Caco-2 (cell line): Measurements from ENCODE around the gene ZNF467. TPM values are rescaled to one million over a fixed set of nuclear protein-coding genes. Genes with fewer than 3 reads are reported as not detected.

Experiments
- Bru-seq: library from RNA; stranded (reverse); fragments of 400-500 nt; gene quantifications from one replicate; lab custom pipeline; 2021; lab: Mats Ljungman, UMichigan
- BruChase-seq, 2 experiments: library from RNA; stranded (reverse); fragments of 400-500 nt; gene quantifications; one replicate each; lab custom pipeline; 2021; lab: Mats Ljungman, UMichigan
- BruUV-seq: library from RNA; stranded (reverse); fragments of 400-500 nt; replicated peaks from 2 replicates; lab custom pipeline; 2021; lab: Mats Ljungman, UMichigan
- CTCF ChIA-PET: fragments of 300-600 bp; sonication (Branson Sonifier 250); formaldehyde crosslinking; loops from one replicate; lab custom pipeline; 2022; ENCODE audit warnings: antibody characterized with exemption; lab: Charles Lee
- POLR2A ChIA-PET: fragments of 300-600 bp; sonication (Branson Sonifier 250); formaldehyde crosslinking; loops from one replicate; lab custom pipeline; 2022; ENCODE audit warnings: antibody characterized with exemption; lab: Charles Lee
- DNase-seq, 2 experiments: peaks; one replicate each; pipeline versions ENCODE4 v3.0.0 to v3.0.0-alpha.2; 2020 to 2022
- H3K27me3 ChIP-seq: replicated peaks from 2 replicates; pipeline ENCODE4 v1.6.0; 2011; ENCODE audit warnings: low read length; ENCODE audit not compliant: control insufficient read depth, insufficient read depth
- H3K36me3 ChIP-seq: 2 replicates; pipeline ENCODE4 v1.5.1; 2011; ENCODE audit warnings: low read length; ENCODE audit not compliant: control insufficient read depth, insufficient read depth
- H3K4me1 ChIP-seq: fragments of 250-450 bp; sonication (Bioruptor Pico); 2 replicates; pipeline ENCODE4 v1.5.1; 2020; ENCODE audit warnings: mild to moderate bottlenecking
- H3K4me3 ChIP-seq: 2 replicates; pipeline ENCODE4 v1.5.1; 2011; ENCODE audit warnings: low read depth, mild to moderate bottlenecking, control low read depth, low read length
- H3K9me3 ChIP-seq: fragments of 250-450 bp; sonication (Bioruptor Pico); 2 replicates; pipeline ENCODE4 v1.5.1; 2020; ENCODE audit warnings: mild to moderate bottlenecking, moderate library complexity
- H3K27ac Mint-ChIP-seq: one replicate; pipeline ENCODE4 v1.8.0; 2022; ENCODE audit warnings: mixed read lengths; ENCODE audit not compliant: unreplicated experiment
- H3K27me3 Mint-ChIP-seq: one replicate; pipeline ENCODE4 v1.8.0; 2022; ENCODE audit warnings: mixed read lengths; ENCODE audit not compliant: insufficient read depth, unreplicated experiment
- H3K36me3 Mint-ChIP-seq: one replicate; pipeline ENCODE4 v1.8.0; 2022; ENCODE audit warnings: mild to moderate bottlenecking, mixed read lengths; ENCODE audit not compliant: insufficient read depth, unreplicated experiment
- H3K4me1 Mint-ChIP-seq: one replicate; pipeline ENCODE4 v1.8.0; 2022; ENCODE audit warnings: low read depth, mixed read lengths; ENCODE audit not compliant: unreplicated experiment
- H3K4me3 Mint-ChIP-seq: one replicate; pipeline ENCODE4 v1.8.0; 2022; ENCODE audit warnings: mild to moderate bottlenecking, moderate library complexity, mixed read lengths; ENCODE audit not compliant: unreplicated experiment
- H3K9me3 Mint-ChIP-seq: one replicate; pipeline ENCODE4 v1.8.0; 2022; ENCODE audit warnings: mixed read lengths; ENCODE audit not compliant: unreplicated experiment
- intact Hi-C: fragments of 100-400 bp; cut with micrococcal nuclease; formaldehyde crosslinking; loops from one replicate; pipeline ENCODE4 v1.10.0; 2022; ENCODE audit not compliant: unreplicated experiment
- long read RNA-seq: library from polyadenylated mRNA; stranded (forward); transcript quantifications from one replicate; pipeline ENCODE4 v2.0.0, GENCODE V29; 2022
- total RNA-seq: library from RNA; stranded (reverse); gene quantifications from 2 replicates; pipeline ENCODE4 v1.2.3, GENCODE V29; 2022
- TF ChIP-seq, protein P1 (sequence below), 2 experiments: fragments of 200-600 bp in 1 of 2; IDR thresholded peaks; 1 replicate in 1 of 2; 2 replicates in 1 of 2; pipeline versions ENCODE4 v1.5.1 to v1.8.0; 2011 to 2022; ENCODE audit warnings: antibody characterized with exemption in 1 of 2, control low read depth in 1 of 2, inconsistent platforms in 1 of 2, low read depth in 1 of 2, low read length in 1 of 2, mild to moderate bottlenecking in 1 of 2, moderate library complexity in 1 of 2; ENCODE audit not compliant: insufficient read depth in 1 of 2, severe bottlenecking in 1 of 2, unreplicated experiment in 1 of 2

The ZNF467 gene, protein sequence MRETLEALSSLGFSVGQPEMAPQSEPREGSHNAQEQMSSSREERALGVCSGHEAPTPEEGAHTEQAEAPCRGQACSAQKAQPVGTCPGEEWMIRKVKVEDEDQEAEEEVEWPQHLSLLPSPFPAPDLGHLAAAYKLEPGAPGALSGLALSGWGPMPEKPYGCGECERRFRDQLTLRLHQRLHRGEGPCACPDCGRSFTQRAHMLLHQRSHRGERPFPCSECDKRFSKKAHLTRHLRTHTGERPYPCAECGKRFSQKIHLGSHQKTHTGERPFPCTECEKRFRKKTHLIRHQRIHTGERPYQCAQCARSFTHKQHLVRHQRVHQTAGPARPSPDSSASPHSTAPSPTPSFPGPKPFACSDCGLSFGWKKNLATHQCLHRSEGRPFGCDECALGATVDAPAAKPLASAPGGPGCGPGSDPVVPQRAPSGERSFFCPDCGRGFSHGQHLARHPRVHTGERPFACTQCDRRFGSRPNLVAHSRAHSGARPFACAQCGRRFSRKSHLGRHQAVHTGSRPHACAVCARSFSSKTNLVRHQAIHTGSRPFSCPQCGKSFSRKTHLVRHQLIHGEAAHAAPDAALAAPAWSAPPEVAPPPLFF
- 1.1 and 1.7 TPM in 2 replicates for total RNA-seq
- Bru-seq, nascent RNA: percentile 23 among the genes with signal in this experiment
- percentile 35 among the genes with signal in this experiment for BruChase-seq, experiment 1, labeled RNA remaining after a 2-hour chase
- BruChase-seq, experiment 2, labeled RNA remaining after a 6-hour chase: percentile 33 among the genes with signal in this experiment
- long read RNA-seq: 0 reads

DNA sequence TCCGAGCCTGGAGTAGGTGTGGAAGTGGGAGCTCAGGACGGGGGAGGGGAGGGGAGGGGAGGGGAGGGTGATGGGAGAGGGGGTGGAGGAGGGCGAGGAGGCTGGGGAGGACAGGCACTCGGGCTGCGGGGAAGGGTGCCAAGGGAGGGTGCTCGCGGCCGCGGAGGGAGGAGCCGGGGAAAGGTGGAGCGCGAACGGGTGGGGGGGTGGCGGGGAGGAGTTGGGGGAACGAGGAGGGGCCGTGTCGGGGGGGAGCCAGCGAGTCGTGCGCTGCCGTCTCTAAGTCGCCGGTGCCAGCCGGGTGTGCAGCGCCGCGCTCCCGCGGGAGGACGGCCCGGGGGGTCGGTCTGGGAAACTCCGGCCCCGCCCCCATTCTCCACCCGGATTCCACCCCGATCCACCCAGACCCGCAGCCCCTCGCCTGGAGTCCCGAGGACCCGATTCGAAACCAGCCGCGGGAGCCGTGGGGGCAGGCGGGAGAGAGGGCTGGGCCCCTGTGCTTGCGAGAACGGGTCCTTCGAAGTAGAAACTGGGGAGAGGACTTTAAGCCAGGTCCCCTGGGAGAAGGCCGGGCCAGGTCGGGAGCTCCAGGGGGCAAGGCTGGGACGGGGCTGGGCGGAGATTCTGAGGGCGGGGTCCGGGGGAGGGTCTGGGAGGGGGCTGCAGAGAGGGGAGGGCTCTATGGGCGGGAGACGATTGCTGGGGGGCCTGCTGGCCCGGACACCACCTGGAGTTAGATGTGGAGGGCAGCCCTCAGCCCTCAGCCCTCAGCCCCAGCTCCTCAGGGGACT, at the start of gene ZNF467:
TSS of gene ZNF467 (minus strand) at position 143 of the 791 bp plus-strand sequence. CDS start 2,556 bp downstream, outside the sequence.
- ChIA-PET CTCF (no interaction called here), POLR2A (no interaction called here)
- no TSS peak for BruUV-seq
- H3K9me3 ChIP-seq: no peaks in the 10 kb centered on the region
- Mint-ChIP-seq H3K27me3 (peaks cover 13% of the 10 kb centered on the region), H3K4me3 (peak within 1 kb of the TSS; percentile 81), H3K9me3 (no peaks in the 10 kb centered on the region), H3K27ac (no peak within 1 kb of the TSS), H3K4me1 (peaks cover 6% of the 10 kb centered on the region), H3K36me3 (no peaks in the 10 kb centered on the region)
- peak in 1 of 2 experiments; percentile 38 for DNase-seq
- intact Hi-C loops: loop anchor here (5.0 kb wide), 1 partner anchor 64 kb away; the partner anchor contains the start of gene ZNF862
- H3K36me3 ChIP-seq: no peaks in the 10 kb centered on the region
- no peaks in the 10 kb centered on the region for H3K4me1 ChIP-seq
- H3K4me3 ChIP-seq: peak within 1 kb of the TSS; percentile 70
- H3K27me3 ChIP-seq: no peaks in the 10 kb centered on the region; the same call in 1 of the 2 replicates
- TF ChIP-seq, protein P1, sequence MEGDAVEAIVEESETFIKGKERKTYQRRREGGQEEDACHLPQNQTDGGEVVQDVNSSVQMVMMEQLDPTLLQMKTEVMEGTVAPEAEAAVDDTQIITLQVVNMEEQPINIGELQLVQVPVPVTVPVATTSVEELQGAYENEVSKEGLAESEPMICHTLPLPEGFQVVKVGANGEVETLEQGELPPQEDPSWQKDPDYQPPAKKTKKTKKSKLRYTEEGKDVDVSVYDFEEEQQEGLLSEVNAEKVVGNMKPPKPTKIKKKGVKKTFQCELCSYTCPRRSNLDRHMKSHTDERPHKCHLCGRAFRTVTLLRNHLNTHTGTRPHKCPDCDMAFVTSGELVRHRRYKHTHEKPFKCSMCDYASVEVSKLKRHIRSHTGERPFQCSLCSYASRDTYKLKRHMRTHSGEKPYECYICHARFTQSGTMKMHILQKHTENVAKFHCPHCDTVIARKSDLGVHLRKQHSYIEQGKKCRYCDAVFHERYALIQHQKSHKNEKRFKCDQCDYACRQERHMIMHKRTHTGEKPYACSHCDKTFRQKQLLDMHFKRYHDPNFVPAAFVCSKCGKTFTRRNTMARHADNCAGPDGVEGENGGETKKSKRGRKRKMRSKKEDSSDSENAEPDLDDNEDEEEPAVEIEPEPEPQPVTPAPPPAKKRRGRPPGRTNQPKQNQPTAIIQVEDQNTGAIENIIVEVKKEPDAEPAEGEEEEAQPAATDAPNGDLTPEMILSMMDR (IDR thresholded peaks at IDR 0.05; ENCODE audit: insufficient read depth in 1 of 2, low read depth in 1 of 2, low read length in 1 of 2, severe bottlenecking in 1 of 2, unreplicated experiment in 1 of 2): no peak

DNA sequence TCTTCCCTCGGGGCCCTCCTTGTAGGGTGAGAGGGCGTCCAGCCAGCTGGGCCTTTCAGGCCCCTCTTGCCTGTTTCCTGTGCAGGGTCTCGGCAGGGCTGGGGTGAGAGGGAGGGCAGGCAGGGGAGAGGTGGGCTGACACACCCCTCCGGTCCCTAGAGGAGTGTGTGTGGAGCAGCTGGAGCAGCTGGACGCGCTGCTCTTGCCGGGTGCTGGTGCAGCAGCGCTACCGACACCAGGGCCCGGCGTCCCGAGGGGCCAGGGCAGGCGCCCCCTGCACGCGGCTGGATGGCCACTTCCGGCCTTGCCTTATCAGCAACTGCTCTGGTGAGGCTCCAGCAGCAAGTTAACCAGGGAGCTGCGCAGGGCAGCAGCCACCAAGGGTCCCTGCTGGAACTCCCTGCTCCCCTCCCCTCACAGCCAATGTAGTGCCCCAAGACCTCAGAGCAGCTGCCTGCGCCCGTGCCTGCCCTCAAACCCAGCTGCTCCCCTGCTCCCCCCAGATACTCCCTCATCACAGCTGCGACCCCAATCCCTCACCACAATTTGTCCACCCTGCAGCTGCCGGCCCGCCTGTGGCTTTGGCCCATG, 49.1 kb upstream of the ZNF467 start:
- peak overlapping the region; percentile 82 for H3K27ac Mint-ChIP-seq
- H3K27me3 Mint-ChIP-seq: no peaks in the 10 kb centered on the region
- H3K4me1 Mint-ChIP-seq: peaks cover 9% of the 10 kb centered on the region
- CTCF ChIA-PET: no interaction called here
- no peaks in the 10 kb centered on the region for H3K36me3 Mint-ChIP-seq
- POLR2A ChIA-PET: no interaction called here
- TF ChIP-seq, protein P1 (IDR thresholded peaks at IDR 0.05; ENCODE audit: insufficient read depth in 1 of 2, low read depth in 1 of 2, low read length in 1 of 2, severe bottlenecking in 1 of 2, unreplicated experiment in 1 of 2): no peak
- intact Hi-C loops: no loop called here
- H3K9me3 ChIP-seq: no peaks in the 10 kb centered on the region
- DNase-seq: no peak
- no peaks in the 10 kb centered on the region for H3K36me3 ChIP-seq
- peaks cover 16% of the 10 kb centered on the region for H3K4me1 ChIP-seq
- H3K4me3 Mint-ChIP-seq: no peak overlapping the region
- BruUV-seq: no TSS peak
- no peaks in the 10 kb centered on the region for H3K9me3 Mint-ChIP-seq
- no peak overlapping the region for H3K4me3 ChIP-seq
- no peaks in the 10 kb centered on the region for H3K27me3 ChIP-seq
